GM23338 (cell line): ENCODE data around the gene LSM14B. TPM values are rescaled to one million over a fixed set of nuclear protein-coding genes. Genes with fewer than 3 reads are reported as not detected.

Source experiments
- ATAC-seq: fragments of 200-7000 bp; cut with Tn5 transposase; 3 replicates; pipeline ENCODE4 v1.9.1; 2020
- DNase-seq: peaks from one replicate; pipeline ENCODE4 v3.0.0-alpha.2; 2015; ENCODE audit warnings: low spot score
- H2AFZ ChIP-seq: fragments of 200-600 bp; sonication (generic); 2 replicates; pipeline ENCODE4 v1.8.0; 2016; ENCODE audit warnings: antibody characterized with exemption, mild to moderate bottlenecking, moderate library complexity
- H3F3A ChIP-seq: fragments of 200-600 bp; sonication (generic); replicated peaks from 2 replicates; pipeline ENCODE4 v1.8.0; 2017; ENCODE audit warnings: antibody characterized with exemption, mixed run types, low read depth
- H3K27ac ChIP-seq: fragments of 200-600 bp; sonication (generic); 2 replicates; pipeline ENCODE4 v1.6.1; 2016; ENCODE audit warnings: low read depth
- H3K27me3 ChIP-seq: fragments of 200-600 bp; sonication (generic); 2 replicates; pipeline ENCODE4 v1.8.0; 2016; ENCODE audit warnings: mild to moderate bottlenecking, mixed run types, moderate library complexity; ENCODE audit not compliant: insufficient read depth
- H3K36me3 ChIP-seq: fragments of 200-600 bp; sonication (generic); 2 replicates; pipeline ENCODE4 v1.8.0; 2016; ENCODE audit warnings: mild to moderate bottlenecking; ENCODE audit not compliant: insufficient read depth
- H3K4me1 ChIP-seq: fragments of 200-600 bp; sonication (generic); 2 replicates; pipeline ENCODE4 v1.8.0; 2016; ENCODE audit warnings: mild to moderate bottlenecking, moderate library complexity; ENCODE audit not compliant: insufficient read depth
- H3K4me2 ChIP-seq: fragments of 200-600 bp; sonication (generic); 2 replicates; pipeline ENCODE4 v1.7.1; 2017; ENCODE audit warnings: mixed run types
- H3K4me3 ChIP-seq: fragments of 200-600 bp; sonication (generic); 2 replicates; pipeline ENCODE4 v1.6.1; 2016; ENCODE audit warnings: mixed run types
- H3K79me2 ChIP-seq: fragments of 200-600 bp; sonication (generic); replicated peaks from 2 replicates; pipeline ENCODE4 v1.8.0; 2017; ENCODE audit warnings: mild to moderate bottlenecking; ENCODE audit not compliant: insufficient read depth
- H3K9me2 ChIP-seq: fragments of 200-600 bp; sonication (generic); 2 replicates; pipeline ENCODE4 v1.8.0; 2017; ENCODE audit not compliant: insufficient read depth
- H4K20me1 ChIP-seq: fragments of 200-600 bp; sonication (generic); replicated peaks from 2 replicates; pipeline ENCODE4 v1.8.0; 2017; ENCODE audit warnings: mild to moderate bottlenecking; ENCODE audit not compliant: insufficient read depth
- H3K27ac Mint-ChIP-seq: 2 replicates; pipeline ENCODE4 v1.8.0; 2020; ENCODE audit warnings: inconsistent platforms, mild to moderate bottlenecking, moderate library complexity, mixed read lengths
- H3K27me3 Mint-ChIP-seq: 3 replicates; pipeline ENCODE4 v1.8.0; 2022; ENCODE audit warnings: low read depth, mild to moderate bottlenecking, moderate library complexity, mixed read lengths, inconsistent platforms; ENCODE audit not compliant: insufficient read depth, poor library complexity
- H3K36me3 Mint-ChIP-seq: 3 replicates; pipeline ENCODE4 v1.8.0; 2021; ENCODE audit warnings: low read depth, mild to moderate bottlenecking, inconsistent platforms, moderate library complexity, mixed read lengths
- H3K4me1 Mint-ChIP-seq: 3 replicates; pipeline ENCODE4 v1.8.0; 2020; ENCODE audit warnings: mild to moderate bottlenecking, inconsistent platforms, mixed read lengths
- H3K4me3 Mint-ChIP-seq: 3 replicates; pipeline ENCODE4 v1.8.0; 2021; ENCODE audit warnings: moderate library complexity, mild to moderate bottlenecking, inconsistent platforms, mixed read lengths
- H3K9me3 Mint-ChIP-seq: 3 replicates; pipeline ENCODE4 v1.8.0; 2020; ENCODE audit warnings: moderate library complexity, mild to moderate bottlenecking, inconsistent platforms, mixed read lengths
- CREB1 ChIP-seq: fragments of 250-450 bp; sonication (Bioruptor Pico); IDR thresholded peaks from 2 replicates; pipeline ENCODE4 v1.5.0; 2020; ENCODE audit warnings: low read depth, mild to moderate bottlenecking, moderate library complexity
- EZH2phosphoT487 ChIP-seq: fragments of 200-600 bp; sonication (generic); IDR thresholded peaks from one replicate; pipeline ENCODE4 v1.8.1; 2018; ENCODE audit warnings: antibody characterized with exemption; ENCODE audit not compliant: unreplicated experiment
- JUNB ChIP-seq: IDR thresholded peaks from one replicate; pipeline ENCODE4 v1.6.1; 2016; ENCODE audit warnings: antibody characterized with exemption; ENCODE audit not compliant: unreplicated experiment
- POLR2AphosphoS5 ChIP-seq: IDR thresholded peaks from 2 replicates; pipeline ENCODE4 v1.6.1; 2016; ENCODE audit warnings: antibody characterized with exemption, low read depth
- STAT1 ChIP-seq: IDR thresholded peaks from one replicate; pipeline ENCODE4 v1.6.1; 2016; ENCODE audit warnings: antibody characterized with exemption; ENCODE audit not compliant: unreplicated experiment
- ZNF114 ChIP-seq: fragments of 250-450 bp; sonication (Bioruptor Pico); IDR thresholded peaks from 2 replicates; pipeline ENCODE4 v1.5.0; 2020; ENCODE audit warnings: mild to moderate bottlenecking, moderate library complexity
- polyA plus RNA-seq: library from polyadenylated mRNA; unstranded; fragments of >200 nt; fragmentation: Nextera tagmentation; extraction: Ambion mirVana; gene quantifications from 2 replicates; pipeline ENCODE4 v1.2.1, GENCODE V29; 2016
- total RNA-seq: library from RNA; depleted of rRNA; stranded (reverse); fragments of >200 nt; shearing (Covaris generic); gene quantifications from 2 replicates; pipeline ENCODE4 v1.2.3, GENCODE V29; 2014
- TF ChIP-seq, protein P1 (sequence below): IDR thresholded peaks from 2 replicates; pipeline ENCODE4 v1.6.1; 2016; ENCODE audit warnings: antibody characterized with exemption

LSM14B gene
- total and polyA plus RNA-seq, 2 experiments from 2014 or later: 9.6 to 55.7 TPM

DNA sequence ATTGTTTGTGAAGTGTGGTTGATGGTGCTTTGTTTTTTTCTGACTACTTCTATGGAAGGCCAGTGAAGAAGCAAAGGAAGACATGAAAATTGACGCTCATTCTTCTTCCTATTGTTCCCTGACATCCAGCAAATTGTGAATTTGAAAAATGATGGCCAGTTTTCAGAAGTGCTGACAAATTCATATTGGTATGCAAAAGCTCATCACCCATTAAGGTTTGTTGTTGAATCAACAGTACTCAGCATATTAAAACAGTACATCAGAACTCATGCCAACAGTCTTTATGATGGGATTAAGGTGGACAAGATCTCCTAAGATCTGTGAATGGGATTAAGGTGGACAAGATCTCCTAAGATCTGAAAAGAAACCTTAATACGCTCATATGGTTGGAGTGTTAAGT lies 59.5 kb downstream of the LSM14B start:
- Histone ChIP-seq H3K36me3 (no peaks in the 10 kb centered on the region), H2AFZ (no peak overlapping the region), H3K27ac (peak overlapping the region; percentile 93), H3K9me2 (no peaks in the 10 kb centered on the region), H3K79me2 (peaks cover 28% of the 10 kb centered on the region), H3F3A (peaks cover 7% of the 10 kb centered on the region), H3K4me3 (peak overlapping the region; percentile 100), H3K4me2 (peak overlapping the region; percentile 95), H4K20me1 (no peaks in the 10 kb centered on the region), H3K27me3 (no peaks in the 10 kb centered on the region), H3K4me1 (peaks cover 7% of the 10 kb centered on the region; the same call in 1 of the 2 replicates)
- no peak for TF ChIP-seq EZH2phosphoT487
- TF ChIP-seq ZNF114 (CRISPR knock-in tag): no peak
- DNase-seq (no peak), ATAC-seq (no peak)
- H3K4me3 Mint-ChIP-seq: peak overlapping the region; percentile 93
- no peaks in the 10 kb centered on the region; the same call in 2 of the 3 replicates for H3K9me3 Mint-ChIP-seq
- peak overlapping the region; percentile 89 for H3K27ac Mint-ChIP-seq
- peaks cover 14% of the 10 kb centered on the region for H3K4me1 Mint-ChIP-seq
- H3K36me3 Mint-ChIP-seq: peaks cover 10% of the 10 kb centered on the region; the same call in 2 of the 3 replicates
- H3K27me3 Mint-ChIP-seq: peaks cover 9% of the 10 kb centered on the region

DNA sequence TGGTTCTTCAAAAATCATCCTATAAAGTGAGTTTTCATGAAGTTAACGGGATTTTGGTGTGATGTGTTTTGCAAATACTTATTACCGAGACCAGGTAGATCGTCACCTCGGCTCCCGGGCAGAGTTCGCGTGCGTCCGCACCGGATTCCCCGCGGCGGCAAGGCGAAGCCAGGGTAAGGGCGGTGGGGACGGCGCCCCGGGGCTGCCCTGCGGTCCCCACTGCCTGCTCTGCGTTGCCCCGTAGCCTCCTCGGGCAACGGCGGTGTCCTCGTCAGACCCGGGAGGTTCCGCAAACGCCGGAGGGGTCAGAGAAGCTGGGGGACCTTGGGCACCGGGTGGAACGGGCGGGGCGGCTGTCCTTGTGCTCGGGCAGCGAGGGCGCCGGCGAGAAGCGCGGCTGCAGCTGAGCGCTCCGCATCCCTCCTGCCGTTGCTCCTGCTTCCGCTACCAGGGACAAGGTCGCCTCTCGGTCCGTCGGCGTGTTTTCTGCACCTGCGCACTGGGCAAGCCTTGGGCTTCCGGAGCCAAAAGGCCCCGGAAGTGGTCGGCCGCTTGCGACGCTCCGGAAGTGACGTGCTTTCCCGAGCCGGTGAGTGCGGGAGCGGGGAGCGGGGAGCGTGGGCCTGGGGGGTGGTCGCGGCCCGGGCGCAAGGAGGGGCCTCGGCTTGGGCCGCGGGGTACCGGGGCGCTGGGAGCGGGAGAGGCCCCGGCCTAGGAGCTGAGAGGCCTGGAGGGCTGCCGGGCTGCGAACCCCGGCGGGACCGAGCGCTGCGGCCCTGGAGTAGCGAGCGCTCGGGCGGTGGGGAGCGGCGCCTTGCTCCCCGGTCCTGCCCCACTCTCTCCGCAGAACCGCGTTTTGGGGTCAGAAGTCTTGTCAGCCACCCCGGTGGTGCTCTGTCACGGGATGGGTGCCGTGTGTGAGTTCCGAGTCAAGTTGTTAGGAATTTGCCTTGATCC lies 60.5 kb downstream of the LSM14B start, which contains the start of gene MTG2:
Gene MTG2, plus strand, starts transcription at position 560 of the 957 bp plus-strand sequence. CDS start 10,393 bp downstream, outside the sequence.
- Histone ChIP-seq H3K9me2 (no peaks in the 10 kb centered on the region), H2AFZ (peak within 1 kb of the TSS; percentile 90), H4K20me1 (0 out of 2 replicates have a peak, but pooled peaks cover 7% of the 10 kb centered on the region), H3F3A (peaks cover 7% of the 10 kb centered on the region), H3K79me2 (peaks cover 37% of the 10 kb centered on the region), H3K4me1 (peaks cover 7% of the 10 kb centered on the region; the same call in 1 of the 2 replicates), H3K27ac (peak within 1 kb of the TSS; percentile 93), H3K36me3 (no peaks in the 10 kb centered on the region), H3K4me2 (peak within 1 kb of the TSS; percentile 95), H3K4me3 (peak within 1 kb of the TSS; percentile 100), H3K27me3 (no peaks in the 10 kb centered on the region)
- peak within 1 kb of the TSS; percentile 93 for H3K4me3 Mint-ChIP-seq
- H3K36me3 Mint-ChIP-seq: peaks cover 4% of the 10 kb centered on the region; the same call in 2 of the 3 replicates
- no peak for TF ChIP-seq JUNB
- TF ChIP-seq, protein P1, sequence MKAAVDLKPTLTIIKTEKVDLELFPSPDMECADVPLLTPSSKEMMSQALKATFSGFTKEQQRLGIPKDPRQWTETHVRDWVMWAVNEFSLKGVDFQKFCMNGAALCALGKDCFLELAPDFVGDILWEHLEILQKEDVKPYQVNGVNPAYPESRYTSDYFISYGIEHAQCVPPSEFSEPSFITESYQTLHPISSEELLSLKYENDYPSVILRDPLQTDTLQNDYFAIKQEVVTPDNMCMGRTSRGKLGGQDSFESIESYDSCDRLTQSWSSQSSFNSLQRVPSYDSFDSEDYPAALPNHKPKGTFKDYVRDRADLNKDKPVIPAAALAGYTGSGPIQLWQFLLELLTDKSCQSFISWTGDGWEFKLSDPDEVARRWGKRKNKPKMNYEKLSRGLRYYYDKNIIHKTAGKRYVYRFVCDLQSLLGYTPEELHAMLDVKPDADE: peak; percentile 82
- TF ChIP-seq CREB1 (CRISPR knock-in tag): peak; percentile 97
- no peak for TF ChIP-seq ZNF114 (CRISPR knock-in tag)
- no peak for TF ChIP-seq STAT1
- peak; percentile 97 for TF ChIP-seq POLR2AphosphoS5
- H3K9me3 Mint-ChIP-seq: no peaks in the 10 kb centered on the region
- peaks cover 9% of the 10 kb centered on the region for H3K27me3 Mint-ChIP-seq
- peak; percentile 96 for ATAC-seq
- DNase-seq: peak; percentile 98
- peak within 1 kb of the TSS; percentile 94 for H3K27ac Mint-ChIP-seq
- H3K4me1 Mint-ChIP-seq: peaks cover 14% of the 10 kb centered on the region
